HG02588 (cell line): ENCODE results near the gene TBC1D1.

Experiments
- ATAC-seq: cut with Tn5 transposase; IDR thresholded peaks from one replicate; pipeline ENCODE4 v1.9.1; 2021; ENCODE audit warnings: mild to moderate bottlenecking, moderate library complexity; ENCODE audit not compliant: unreplicated experiment

Gene TBC1D1

GRCh38 chr4:38095691-38096090, 204.8 kb downstream of the TBC1D1 start:
- no peak for ATAC-seq

DNA sequence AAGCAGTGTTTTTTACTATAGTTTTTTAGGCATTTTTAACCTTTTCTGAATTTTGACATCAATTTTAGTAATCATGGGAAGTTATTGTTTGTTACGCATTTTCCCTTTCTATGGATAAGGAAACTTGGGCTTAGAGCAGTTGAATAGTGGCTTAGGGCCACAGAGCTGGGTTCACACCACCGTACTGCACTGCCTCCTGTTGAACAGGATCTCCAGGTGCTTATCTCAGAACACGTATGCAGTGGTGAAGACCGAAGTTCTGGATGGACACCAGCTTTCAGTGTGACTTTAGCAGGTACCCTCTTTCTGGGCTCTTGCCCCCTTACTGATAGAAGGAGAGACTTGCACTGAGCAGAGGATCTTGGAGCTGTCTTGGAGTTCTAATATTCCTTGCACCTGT, 206.9 kb downstream of the TBC1D1 start:
- no peak for ATAC-seq

DNA sequence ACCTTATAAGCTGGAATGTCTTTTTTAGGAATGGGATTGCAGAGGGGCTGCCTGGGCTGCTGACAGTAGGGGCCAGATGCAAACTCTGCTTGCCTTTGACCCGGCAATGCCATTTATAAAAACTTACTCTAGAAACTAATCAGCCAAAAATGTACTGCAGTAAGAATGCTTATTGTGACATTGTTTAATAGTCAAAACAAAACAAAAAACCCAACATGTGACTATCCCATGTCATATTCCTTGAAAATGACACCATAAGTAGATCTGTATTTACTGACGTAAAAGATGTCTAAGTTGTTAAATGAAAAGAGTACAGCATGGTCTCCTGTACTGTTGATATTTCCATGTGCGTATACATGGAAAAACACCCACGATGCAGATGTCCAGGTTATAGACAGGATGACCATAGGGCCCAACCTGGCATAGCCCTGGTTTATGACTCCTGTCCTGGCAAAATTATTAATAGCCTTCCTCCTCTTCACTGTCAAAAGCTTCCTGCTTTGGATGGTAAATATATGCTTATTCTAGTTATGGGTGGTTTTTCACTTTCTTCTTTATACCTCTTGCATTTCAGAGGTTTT, 208.2 kb downstream of the TBC1D1 start:
- ATAC-seq: no peak

DNA sequence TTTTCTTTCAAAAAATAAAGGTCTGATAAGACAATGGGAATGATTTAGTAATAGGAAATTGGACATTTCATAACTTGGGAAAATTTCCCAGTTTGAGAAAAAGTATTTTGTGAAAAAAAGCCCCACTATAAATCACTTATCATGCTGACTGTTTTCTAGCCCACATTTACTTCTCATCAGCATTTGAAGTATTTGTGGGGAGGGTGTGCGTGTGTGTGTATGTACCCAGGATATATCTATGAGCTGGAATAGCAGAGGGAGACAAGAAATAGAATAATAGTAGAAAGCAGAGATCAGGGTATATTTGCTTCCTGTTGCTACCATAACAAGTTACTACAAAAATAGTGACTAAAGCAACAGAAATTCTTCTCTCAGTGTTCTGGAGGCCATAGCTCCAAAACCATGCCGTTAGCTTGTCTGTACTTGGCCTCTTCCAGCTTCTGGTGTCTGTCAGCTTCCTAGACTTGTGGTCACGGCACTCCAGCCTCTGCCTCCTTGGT, 209.1 kb downstream of the TBC1D1 start:
- no peak for ATAC-seq

- ATAC-seq: no peak
These were observed 209.8 kb downstream of the TBC1D1 start for GRCh38 chr4:38100474-38101255.

DNA sequence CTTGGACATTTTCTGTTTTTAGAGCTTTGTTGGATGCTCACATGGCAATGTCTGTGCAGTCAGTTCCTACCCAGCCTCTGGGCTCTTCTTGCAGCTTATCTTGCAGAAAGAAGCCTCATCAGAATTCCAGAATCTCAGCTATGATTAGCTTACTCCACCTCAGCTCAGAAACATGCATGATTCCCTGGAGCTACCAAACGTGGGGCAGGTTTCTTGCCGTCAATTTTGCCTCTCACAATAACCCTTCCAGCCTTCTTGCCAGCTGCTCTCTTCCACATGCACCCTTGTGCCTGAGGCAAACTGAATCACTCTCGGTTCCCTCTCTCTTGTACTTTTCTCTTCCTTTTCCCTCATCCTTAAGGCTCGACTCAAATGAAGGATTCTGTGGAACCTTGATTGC, 210.7 kb downstream of the TBC1D1 start:
- no peak for ATAC-seq

DNA sequence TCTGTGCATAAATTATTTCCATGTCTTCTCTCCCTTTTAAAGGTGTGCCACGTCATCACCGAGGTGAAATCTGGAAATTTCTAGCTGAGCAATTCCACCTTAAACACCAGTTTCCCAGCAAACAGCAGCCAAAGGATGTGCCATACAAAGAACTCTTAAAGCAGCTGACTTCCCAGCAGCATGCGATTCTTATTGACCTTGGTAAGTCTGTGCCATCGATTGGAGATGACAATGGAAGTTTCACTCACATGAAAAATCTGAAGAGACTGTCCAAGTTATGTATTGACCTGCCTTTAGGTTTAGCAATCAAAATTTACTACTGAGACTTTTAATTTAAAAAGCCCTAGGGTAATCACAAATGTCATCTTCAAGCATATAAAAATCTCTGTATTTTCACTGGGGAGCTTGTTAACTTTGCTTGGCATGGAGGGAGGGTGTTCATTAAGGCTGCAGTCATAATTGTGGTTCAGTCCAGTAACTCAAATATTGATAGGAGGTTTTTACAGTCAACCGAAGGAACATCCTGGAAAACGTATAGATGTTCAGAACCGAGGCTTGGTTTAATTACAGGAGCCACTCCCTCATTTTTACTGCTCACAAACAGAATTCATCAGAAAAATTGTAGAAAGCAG, 212.2 kb downstream of the TBC1D1 start:
- no peak for ATAC-seq

DNA sequence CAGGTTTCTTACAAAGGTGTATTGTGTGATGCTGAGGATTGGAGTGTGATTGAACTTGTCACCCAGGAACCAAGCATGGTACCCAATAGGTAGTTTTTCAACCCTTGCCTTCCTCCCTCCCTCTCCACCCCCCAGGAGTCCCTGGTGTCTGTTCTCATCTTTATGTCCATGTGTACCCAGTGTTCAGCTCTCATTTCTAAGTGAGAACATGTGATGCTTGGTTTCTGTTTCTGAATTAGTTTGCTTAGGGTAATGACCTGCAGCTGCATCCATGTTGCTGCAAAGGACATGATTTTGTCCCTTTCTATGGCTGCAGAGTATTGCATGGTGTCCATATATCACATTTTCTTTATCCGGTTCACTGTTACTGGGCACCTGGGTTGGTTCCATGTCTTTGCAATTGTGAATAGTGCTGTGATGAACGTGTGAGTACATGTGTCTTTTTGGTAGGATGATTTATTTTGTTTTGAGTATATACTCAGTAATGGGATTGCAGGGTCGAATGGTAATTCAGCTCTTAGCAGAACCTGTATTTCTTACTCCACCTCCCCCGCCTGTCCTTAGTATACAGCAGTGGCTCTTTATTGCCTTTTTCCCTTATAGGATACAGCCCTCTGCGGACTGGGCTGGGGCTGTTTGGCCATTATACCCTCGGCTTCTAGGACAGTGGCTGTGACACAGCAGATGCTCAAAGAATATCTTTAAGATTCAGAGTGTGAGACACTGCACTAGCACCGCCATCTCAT, 214.8 kb downstream of the TBC1D1 start:
- ATAC-seq: peak; percentile 92

DNA sequence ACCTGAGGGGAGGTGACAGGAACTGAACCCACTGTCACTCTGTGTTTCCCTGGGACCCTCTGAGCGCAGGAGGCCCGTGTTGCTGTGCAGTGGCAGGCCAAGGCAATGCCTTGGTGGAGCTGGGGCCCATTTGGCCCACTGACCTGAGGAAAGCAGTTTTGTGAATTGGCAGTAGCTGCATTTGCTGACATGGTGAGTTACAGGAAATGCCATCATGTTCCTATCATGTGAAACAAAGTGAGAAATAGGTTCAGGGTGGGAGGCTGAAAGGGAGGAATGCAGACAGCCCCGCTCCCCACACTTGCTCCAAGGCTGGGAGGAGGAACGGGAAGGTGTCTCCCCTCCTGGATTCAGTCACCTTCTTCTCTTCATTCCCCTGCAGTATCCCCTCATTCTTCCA, 215.4 kb downstream of the TBC1D1 start:
- no peak for ATAC-seq

DNA sequence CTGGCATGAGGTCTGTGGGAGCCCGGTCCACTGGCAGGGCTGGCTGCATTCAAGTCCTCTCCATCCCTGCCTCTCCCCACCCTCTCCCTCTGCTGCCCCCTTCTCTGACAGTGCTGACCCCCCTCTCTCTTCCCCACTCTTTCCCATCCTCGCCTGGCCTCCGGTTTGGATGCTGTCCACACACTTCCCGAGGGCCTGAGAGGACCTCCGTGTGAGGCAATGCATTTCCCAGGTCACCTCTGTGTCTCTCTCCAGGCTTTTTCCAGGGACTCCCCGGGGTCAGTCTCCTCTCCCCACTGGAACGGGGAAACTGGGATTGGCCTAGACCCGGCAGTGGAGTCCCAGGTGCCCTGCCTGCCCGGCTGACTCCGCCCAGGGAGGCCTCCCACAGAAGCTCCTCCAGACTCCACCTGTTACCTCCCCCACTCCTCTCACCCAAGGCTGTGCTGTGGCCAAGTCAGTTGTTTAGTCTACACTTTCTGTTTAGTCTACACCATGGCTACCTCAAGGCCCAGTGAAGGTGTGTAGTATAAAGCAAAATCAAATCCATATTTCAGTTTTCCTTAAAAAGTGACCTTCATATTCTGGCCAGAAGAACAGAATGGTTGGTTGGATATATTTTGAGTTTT, 216.1 kb downstream of the TBC1D1 start:
- ATAC-seq: no peak

DNA sequence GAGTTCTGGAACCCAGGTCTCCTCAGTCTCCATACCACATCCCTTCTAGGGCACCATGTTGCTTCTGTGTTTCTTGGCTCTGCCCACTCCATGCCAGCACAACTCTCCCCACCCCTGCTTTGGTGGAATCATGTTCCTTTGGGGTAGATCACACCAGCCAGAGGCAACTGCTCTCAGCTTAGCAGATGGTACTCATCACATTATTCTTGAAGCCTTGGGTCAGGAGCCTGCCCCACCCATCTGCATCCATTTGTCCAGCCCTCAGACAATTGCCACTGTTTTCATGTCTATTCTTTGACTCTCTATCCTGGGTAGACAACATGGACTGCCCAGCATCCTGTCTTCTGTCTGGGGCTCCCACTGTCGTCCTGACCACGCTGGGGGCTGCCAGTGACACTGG, 216.9 kb downstream of the TBC1D1 start:
- ATAC-seq: no peak

GRCh38 chr4:38109370-38109769, 218.5 kb downstream of the TBC1D1 start:
- ATAC-seq: no peak

DNA sequence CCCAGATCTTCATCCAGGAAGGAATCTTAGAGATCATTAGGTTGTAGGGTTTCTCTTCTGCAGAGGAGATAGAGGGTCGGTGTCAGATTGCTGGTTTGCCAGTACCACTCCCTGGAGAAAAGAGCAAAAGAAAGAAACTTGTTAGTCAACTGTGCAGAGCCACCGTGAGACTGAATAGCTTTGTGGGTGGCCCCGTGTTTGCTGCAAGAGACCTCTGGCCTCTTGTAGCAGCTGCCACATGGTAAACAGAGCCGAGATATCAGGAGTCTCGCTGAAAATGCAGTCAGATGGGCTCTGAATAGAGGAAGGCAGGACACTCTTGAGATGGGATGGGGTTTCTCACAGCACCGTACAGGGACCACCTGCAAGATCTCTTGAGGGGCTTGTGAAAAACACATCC, 219.0 kb downstream of the TBC1D1 start:
- ATAC-seq: no peak

- ATAC-seq: no peak
These were observed 220.1 kb downstream of the TBC1D1 start for GRCh38 chr4:38111024-38111423.

DNA sequence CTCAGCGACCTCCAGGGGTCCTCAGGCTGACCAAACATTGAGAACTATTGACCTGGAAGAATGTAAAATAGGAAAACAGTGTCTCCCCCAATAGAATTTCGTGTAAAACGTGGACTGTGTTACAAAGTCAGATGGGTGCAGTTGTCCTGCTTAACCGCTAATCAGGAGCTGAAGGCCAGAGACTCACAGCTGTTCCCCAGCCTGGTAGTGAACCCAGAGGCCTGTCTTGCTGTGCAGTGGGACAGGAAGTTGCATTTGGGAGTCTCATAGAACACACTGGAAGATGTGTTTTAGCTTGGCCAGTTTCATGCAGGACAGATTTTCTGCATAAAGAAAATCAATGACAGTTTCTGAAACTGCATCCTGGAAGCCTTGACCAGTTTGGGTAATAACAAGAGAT, 220.8 kb downstream of the TBC1D1 start:
- ATAC-seq: no peak

DNA sequence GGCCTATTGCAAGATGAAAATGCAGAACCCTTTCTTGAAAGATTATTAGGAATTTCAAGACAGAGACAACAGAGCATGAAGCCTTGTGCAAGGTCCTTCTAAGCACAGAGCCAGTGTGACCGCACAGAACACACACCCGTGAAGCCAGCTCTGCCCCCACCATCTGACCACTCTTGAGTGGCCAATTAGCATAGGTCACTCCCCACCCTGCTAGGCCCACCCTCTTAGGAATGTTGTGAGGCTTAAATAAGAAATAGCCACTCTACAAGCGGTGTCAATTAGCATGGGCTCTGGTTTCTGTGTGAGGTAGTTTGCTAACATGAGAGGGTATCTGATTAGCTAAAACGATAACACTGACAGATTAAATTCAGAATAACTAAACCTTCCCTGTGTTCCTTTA, 222.2 kb downstream of the TBC1D1 start:
- no peak for ATAC-seq

- no peak for ATAC-seq
These were observed 222.7 kb downstream of the TBC1D1 start for GRCh38 chr4:38113551-38113950.

DNA sequence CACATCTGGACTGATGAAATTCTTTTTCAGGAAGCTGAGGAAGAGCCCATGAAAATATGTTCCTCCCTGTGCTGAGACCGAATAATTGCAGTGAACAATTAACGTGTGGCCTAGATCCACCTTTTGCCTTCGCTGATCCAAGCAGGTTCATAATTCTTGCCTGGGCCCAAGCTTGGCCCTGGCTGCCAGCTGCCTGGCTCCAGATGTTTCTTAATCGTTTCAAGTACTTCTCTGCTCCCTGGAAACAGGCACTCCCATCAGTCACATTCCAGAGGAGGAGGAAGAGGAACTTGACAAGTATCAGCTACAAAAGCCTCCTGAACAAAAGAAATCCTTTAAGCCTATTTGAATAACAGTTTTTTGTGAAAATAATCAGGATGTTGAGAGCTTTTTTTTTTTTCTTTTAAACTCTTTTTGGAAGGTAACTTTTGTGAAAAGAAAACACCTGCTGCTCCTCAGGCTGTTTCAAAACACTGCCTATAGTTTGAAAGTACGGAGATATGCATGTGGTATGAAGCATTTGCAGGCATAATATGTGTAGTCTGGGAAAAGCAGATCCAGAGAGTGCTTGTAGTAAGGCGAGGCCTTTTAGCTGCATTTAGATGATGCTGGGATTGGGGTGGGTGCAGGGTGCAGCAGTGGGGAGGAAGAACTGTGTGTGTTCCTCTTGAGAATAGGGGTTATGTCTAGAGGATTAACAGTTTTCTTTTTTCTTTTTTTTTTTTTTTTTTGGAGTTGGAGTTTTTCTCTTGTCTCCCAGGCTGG, 223.7 kb downstream of the TBC1D1 start:
- ATAC-seq: no peak

- ATAC-seq: no peak
These were observed 224.7 kb downstream of the TBC1D1 start for GRCh38 chr4:38115601-38116000.

DNA sequence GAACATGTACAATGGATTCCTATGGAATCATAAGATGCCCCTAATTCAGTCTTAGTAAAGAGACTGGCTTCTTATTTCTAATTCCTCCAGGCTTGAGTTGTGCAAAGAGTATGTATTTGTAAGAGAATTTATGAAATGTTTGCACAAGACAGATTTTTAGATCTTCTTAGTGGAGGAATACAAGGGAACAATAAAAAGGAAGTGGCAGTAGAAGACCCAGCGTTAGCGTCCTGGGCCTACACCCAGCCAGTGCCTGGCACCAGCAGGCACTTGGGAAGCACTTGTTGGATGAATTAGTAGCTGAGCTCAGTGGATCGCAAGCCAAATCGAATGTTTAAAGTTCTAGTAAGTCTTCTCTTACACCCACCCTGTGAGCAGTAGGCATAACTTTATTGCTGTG, 226.7 kb downstream of the TBC1D1 start:
- no peak for ATAC-seq
